Chondrocyte (in vitro differentiated cells): Measurements from ENCODE around the gene SYNE2. TPM values are rescaled to one million over a fixed set of nuclear protein-coding genes. Genes with fewer than 3 reads are reported as not detected.
"Not testable (repeated sequence)": the region's sequence is repeated elsewhere in the genome, so short reads cannot be mapped to it uniquely, and the experiment has no call there.

Experiments used
- DNase-seq: peaks from one replicate; pipeline ENCODE4 v3.0.0; 2021; ENCODE audit warnings: mixed read lengths, low spot score
- H3K27ac Mint-ChIP-seq: one replicate; pipeline ENCODE4 v1.8.0; 2021; ENCODE audit warnings: mild to moderate bottlenecking, moderate library complexity, mixed read lengths; ENCODE audit not compliant: unreplicated experiment
- H3K27me3 Mint-ChIP-seq: 2 replicates; pipeline ENCODE4 v1.8.0; 2021; ENCODE audit warnings: low read depth, mixed read lengths
- H3K36me3 Mint-ChIP-seq: 2 replicates; pipeline ENCODE4 v1.8.0; 2021; ENCODE audit warnings: low read depth, mixed read lengths
- H3K4me1 Mint-ChIP-seq: 2 replicates; pipeline ENCODE4 v1.8.0; 2021; ENCODE audit warnings: low read depth, mild to moderate bottlenecking, mixed read lengths
- H3K4me3 Mint-ChIP-seq: one replicate; pipeline ENCODE4 v1.8.0; 2021; ENCODE audit warnings: mild to moderate bottlenecking, moderate library complexity, mixed read lengths; ENCODE audit not compliant: unreplicated experiment
- H3K9me3 Mint-ChIP-seq: 2 replicates; pipeline ENCODE4 v1.8.0; 2021; ENCODE audit warnings: low read depth, mixed read lengths
- CTCF ChIP-seq: fragments of 200-600 bp; sonication (generic); IDR thresholded peaks from 2 replicates; pipeline ENCODE4 v1.5.0; 2021; ENCODE audit warnings: antibody characterized with exemption, mild to moderate bottlenecking, moderate library complexity
- total RNA-seq: library from RNA; stranded (reverse); gene quantifications from 3 replicates; pipeline ENCODE4 v1.2.1, GENCODE V29; 2021

Gene SYNE2
- total RNA-seq, 1 donor from 2014 or later, result 13.6 TPM

- Mint-ChIP-seq H3K4me3 (no peak overlapping the region), H3K27me3 (no peaks in the 10 kb centered on the region)
Observed at GRCh38 chr14:64012720-64013119, 159.9 kb downstream of the SYNE2 start.

GRCh38 chr14:64025479-64025878, 172.7 kb downstream of the SYNE2 start:
- DNase-seq, result no peak
- Mint-ChIP-seq H3K9me3 (no peaks in the 10 kb centered on the region), H3K36me3 (peaks cover 4% of the 10 kb centered on the region), H3K27ac (no peak overlapping the region), H3K27me3 (no peaks in the 10 kb centered on the region), H3K4me3 (no peak overlapping the region), H3K4me1 (no peaks in the 10 kb centered on the region)
- no peak for TF ChIP-seq CTCF

More at GRCh38 chr14:64012720-64013119, 159.9 kb downstream of the SYNE2 start:
- no peak for DNase-seq
- TF ChIP-seq CTCF, result no peak
- Mint-ChIP-seq H3K27ac (no peak overlapping the region), H3K9me3 (peaks cover 9% of the 10 kb centered on the region), H3K36me3 (peaks cover 7% of the 10 kb centered on the region), H3K4me1 (no peaks in the 10 kb centered on the region)

GRCh38 chr14:64026600-64026999, 173.8 kb downstream of the SYNE2 start:
- Mint-ChIP-seq H3K27me3 (no peaks in the 10 kb centered on the region), H3K36me3 (peaks cover 3% of the 10 kb centered on the region), H3K27ac (no peak overlapping the region), H3K4me1 (no peaks in the 10 kb centered on the region), H3K4me3 (no peak overlapping the region), H3K9me3 (no peaks in the 10 kb centered on the region)
- peak; percentile 9 for TF ChIP-seq CTCF
- no peak for DNase-seq

GRCh38 chr14:64035143-64035542, 182.3 kb downstream of the SYNE2 start:
- Mint-ChIP-seq H3K27ac (no peak overlapping the region), H3K27me3 (no peaks in the 10 kb centered on the region)
- no peak for DNase-seq

GRCh38 chr14:64037869-64038745, 185.3 kb downstream of the SYNE2 start:
- not testable (repeated sequence) for H3K27me3 Mint-ChIP-seq, H3K27ac Mint-ChIP-seq, H3K36me3 Mint-ChIP-seq, H3K9me3 Mint-ChIP-seq, H3K4me3 Mint-ChIP-seq, H3K4me1 Mint-ChIP-seq
- DNase-seq, result peak; percentile 50

More at GRCh38 chr14:64035143-64035542, 182.3 kb downstream of the SYNE2 start:
- peaks cover 4% of the 10 kb centered on the region for H3K4me1 Mint-ChIP-seq
- no peak overlapping the region for H3K4me3 Mint-ChIP-seq
- no peaks in the 10 kb centered on the region for H3K9me3 Mint-ChIP-seq
- H3K36me3 Mint-ChIP-seq, result no peaks in the 10 kb centered on the region
- no peak for TF ChIP-seq CTCF
